WTC11 (cell line): ENCODE results near the gene DBR1. TPM values are rescaled to one million over a fixed set of nuclear protein-coding genes. Genes with fewer than 3 reads are reported as not detected.

ENCODE experiments used
- ATAC-seq: fragments of 200-7000 bp; cut with Tn5 transposase; 2 replicates; pipeline ENCODE4 v1.10.0; 2021; ENCODE audit warnings: mild to moderate bottlenecking, moderate library complexity
- CTCF ChIA-PET: fragments of 300-600 bp; sonication (Branson Sonifier 250); formaldehyde crosslinking; loops from one replicate; lab custom pipeline; 2021; ENCODE audit warnings: antibody characterized with exemption; lab: Charles Lee
- POLR2A ChIA-PET: fragments of 350-600 bp; sonication (Branson Sonifier 250); formaldehyde crosslinking; loops from one replicate; lab custom pipeline; 2021; ENCODE audit warnings: antibody characterized with exemption; lab: Charles Lee
- DNase-seq: peaks from one replicate; pipeline ENCODE4 v3.0.0; 2021; ENCODE audit warnings: low spot score
- H3K27ac Mint-ChIP-seq: 2 replicates; pipeline ENCODE4 v1.8.0; 2021; ENCODE audit warnings: mixed read lengths
- H3K27me3 Mint-ChIP-seq: 2 replicates; pipeline ENCODE4 v1.8.0; 2021; ENCODE audit warnings: low read depth, mild to moderate bottlenecking, moderate library complexity, mixed read lengths
- H3K36me3 Mint-ChIP-seq: 2 replicates; pipeline ENCODE4 v1.8.0; 2021; ENCODE audit warnings: mixed read lengths
- H3K4me1 Mint-ChIP-seq: 2 replicates; pipeline ENCODE4 v1.8.0; 2022; ENCODE audit warnings: mixed read lengths
- H3K4me3 Mint-ChIP-seq: 2 replicates; pipeline ENCODE4 v1.8.0; 2021; ENCODE audit warnings: mild to moderate bottlenecking, moderate library complexity, mixed read lengths
- H3K9me3 Mint-ChIP-seq: 2 replicates; pipeline ENCODE4 v1.8.0; 2021; ENCODE audit warnings: mixed read lengths
- AFF4 ChIP-seq: sonication (generic); formaldehyde crosslinking; IDR thresholded peaks from 2 replicates; pipeline ENCODE4 v1.8.1; 2023; ENCODE audit warnings: mild to moderate bottlenecking, missing genetic modification reagents, borderline replicate concordance
- ATF2 ChIP-seq: sonication (generic); formaldehyde crosslinking; IDR thresholded peaks from 2 replicates; pipeline ENCODE4 v1.8.1; 2022; ENCODE audit warnings: low read depth, missing genetic modification reagents, borderline replicate concordance
- FOXP1 ChIP-seq: sonication (generic); formaldehyde crosslinking; IDR thresholded peaks from 2 replicates; pipeline ENCODE4 v1.8.0; 2022; ENCODE audit warnings: missing genetic modification reagents, mild to moderate bottlenecking, moderate library complexity, borderline replicate concordance
- HMGA2 ChIP-seq: fragments of 250-450 bp; sonication (Bioruptor Pico); IDR thresholded peaks from 2 replicates; pipeline ENCODE4 v1.4.0; 2021; ENCODE audit warnings: mild to moderate bottlenecking, moderate library complexity
- NFE2L1 ChIP-seq: sonication (generic); formaldehyde crosslinking; IDR thresholded peaks from 2 replicates; pipeline ENCODE4 v1.8.1; 2023; ENCODE audit warnings: missing genetic modification reagents
- OVOL2 ChIP-seq: fragments of 250-450 bp; sonication (Bioruptor Pico); IDR thresholded peaks from 2 replicates; pipeline ENCODE4 v1.9.0; 2021; ENCODE audit warnings: mild to moderate bottlenecking, borderline replicate concordance
- PRDM15 ChIP-seq: sonication (generic); formaldehyde crosslinking; IDR thresholded peaks from 2 replicates; pipeline ENCODE4 v1.8.0; 2022; ENCODE audit warnings: missing genetic modification reagents
- PREB ChIP-seq: sonication (generic); formaldehyde crosslinking; IDR thresholded peaks from 2 replicates; pipeline ENCODE4 v1.8.1; 2022; ENCODE audit warnings: mild to moderate bottlenecking, missing genetic modification reagents, moderate library complexity, borderline replicate concordance
- SMAD4 ChIP-seq: sonication (generic); formaldehyde crosslinking; IDR thresholded peaks from 2 replicates; pipeline ENCODE4 v1.8.0; 2022; ENCODE audit warnings: mild to moderate bottlenecking, missing genetic modification reagents
- ZBTB43 ChIP-seq: sonication (generic); formaldehyde crosslinking; IDR thresholded peaks from 2 replicates; pipeline ENCODE4 v1.8.1; 2023; ENCODE audit warnings: mild to moderate bottlenecking, missing genetic modification reagents
- ZNF121 ChIP-seq: sonication (generic); formaldehyde crosslinking; IDR thresholded peaks from 2 replicates; pipeline ENCODE4 v1.8.0; 2023; ENCODE audit warnings: missing genetic modification reagents
- ZNF232 ChIP-seq: sonication (generic); formaldehyde crosslinking; IDR thresholded peaks from 2 replicates; pipeline ENCODE4 v1.8.0; 2022; ENCODE audit warnings: mild to moderate bottlenecking, missing genetic modification reagents
- ZNF263 ChIP-seq: sonication (generic); formaldehyde crosslinking; IDR thresholded peaks from 2 replicates; pipeline ENCODE4 v1.8.1; 2022; ENCODE audit warnings: low read depth, mild to moderate bottlenecking, moderate library complexity, missing genetic modification reagents
- ZNF425 ChIP-seq: fragments of 250-450 bp; sonication (Bioruptor Pico); conservative IDR thresholded peaks from 2 replicates; pipeline ENCODE4 v1.9.0; 2021; ENCODE audit warnings: mild to moderate bottlenecking
- ZNF671 ChIP-seq: fragments of 250-450 bp; sonication (Bioruptor Pico); IDR thresholded peaks from 2 replicates; pipeline ENCODE4 v1.8.0; 2021; ENCODE audit warnings: mild to moderate bottlenecking
- total RNA-seq: library from RNA; stranded (reverse); gene quantifications from 3 replicates; pipeline ENCODE4 v1.2.3, GENCODE V29; 2021
- TF ChIP-seq, protein P1 (sequence below): fragments of 200-600 bp; IDR thresholded peaks from 2 replicates; pipeline ENCODE4 v1.8.0; 2022; ENCODE audit warnings: antibody characterized with exemption
- TF ChIP-seq, protein P2 (sequence below): sonication (generic); formaldehyde crosslinking; IDR thresholded peaks from 2 replicates; pipeline ENCODE4 v1.8.0; 2023; ENCODE audit warnings: missing genetic modification reagents

DBR1 gene
- total RNA-seq, 1 experiment from 2014 or later: 19.3 TPM

GRCh38 chr3:138154534-138154933 is 20.2 kb downstream of the DBR1 start (continued):
- TF ChIP-seq ZBTB43 (CRISPR knock-in tag) (no peak), FOXP1 (CRISPR knock-in tag) (no peak), ZNF425 (CRISPR knock-in tag) (no peak), PRDM15 (CRISPR knock-in tag) (no peak)

DNA sequence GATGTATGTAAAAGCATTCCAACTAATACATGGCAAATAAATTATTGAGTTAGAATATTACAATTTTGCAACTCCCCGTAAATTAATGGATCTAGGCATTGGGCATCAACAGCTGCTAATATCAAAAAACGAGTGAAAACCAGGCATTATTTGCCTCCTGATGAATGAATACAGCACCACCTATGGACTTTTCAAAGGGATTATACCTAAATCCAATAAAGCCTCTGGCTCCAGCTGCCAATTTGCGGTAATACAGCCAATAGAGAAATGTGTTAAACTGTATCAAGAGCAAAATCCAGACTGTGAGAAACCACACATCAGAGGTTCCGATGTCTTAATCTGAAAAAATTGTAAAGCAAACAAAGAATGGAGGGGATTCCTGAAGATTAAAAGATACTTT is 26.2 kb downstream of the DBR1 start:
- ATAC-seq: no peak
- Mint-ChIP-seq H3K9me3 (peaks cover 6% of the 10 kb centered on the region), H3K36me3 (no peaks in the 10 kb centered on the region), H3K27ac (no peak overlapping the region), H3K4me1 (no peaks in the 10 kb centered on the region), H3K4me3 (no peak overlapping the region)
- TF ChIP-seq ZNF232 (CRISPR knock-in tag) (no peak), ZNF121 (CRISPR knock-in tag) (no peak), SMAD4 (CRISPR knock-in tag) (no peak), NFE2L1 (CRISPR knock-in tag) (no peak), ZNF425 (CRISPR knock-in tag) (no peak), OVOL2 (CRISPR knock-in tag) (no peak), ATF2 (CRISPR knock-in tag) (no peak), ZNF263 (no peak), HMGA2 (CRISPR knock-in tag) (no peak), ZNF671 (CRISPR knock-in tag) (no peak), AFF4 (no peak), PREB (no peak)
- TF ChIP-seq, protein P1, sequence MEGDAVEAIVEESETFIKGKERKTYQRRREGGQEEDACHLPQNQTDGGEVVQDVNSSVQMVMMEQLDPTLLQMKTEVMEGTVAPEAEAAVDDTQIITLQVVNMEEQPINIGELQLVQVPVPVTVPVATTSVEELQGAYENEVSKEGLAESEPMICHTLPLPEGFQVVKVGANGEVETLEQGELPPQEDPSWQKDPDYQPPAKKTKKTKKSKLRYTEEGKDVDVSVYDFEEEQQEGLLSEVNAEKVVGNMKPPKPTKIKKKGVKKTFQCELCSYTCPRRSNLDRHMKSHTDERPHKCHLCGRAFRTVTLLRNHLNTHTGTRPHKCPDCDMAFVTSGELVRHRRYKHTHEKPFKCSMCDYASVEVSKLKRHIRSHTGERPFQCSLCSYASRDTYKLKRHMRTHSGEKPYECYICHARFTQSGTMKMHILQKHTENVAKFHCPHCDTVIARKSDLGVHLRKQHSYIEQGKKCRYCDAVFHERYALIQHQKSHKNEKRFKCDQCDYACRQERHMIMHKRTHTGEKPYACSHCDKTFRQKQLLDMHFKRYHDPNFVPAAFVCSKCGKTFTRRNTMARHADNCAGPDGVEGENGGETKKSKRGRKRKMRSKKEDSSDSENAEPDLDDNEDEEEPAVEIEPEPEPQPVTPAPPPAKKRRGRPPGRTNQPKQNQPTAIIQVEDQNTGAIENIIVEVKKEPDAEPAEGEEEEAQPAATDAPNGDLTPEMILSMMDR: no peak
- TF ChIP-seq, protein P2, sequence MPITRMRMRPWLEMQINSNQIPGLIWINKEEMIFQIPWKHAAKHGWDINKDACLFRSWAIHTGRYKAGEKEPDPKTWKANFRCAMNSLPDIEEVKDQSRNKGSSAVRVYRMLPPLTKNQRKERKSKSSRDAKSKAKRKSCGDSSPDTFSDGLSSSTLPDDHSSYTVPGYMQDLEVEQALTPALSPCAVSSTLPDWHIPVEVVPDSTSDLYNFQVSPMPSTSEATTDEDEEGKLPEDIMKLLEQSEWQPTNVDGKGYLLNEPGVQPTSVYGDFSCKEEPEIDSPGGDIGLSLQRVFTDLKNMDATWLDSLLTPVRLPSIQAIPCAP: no peak
- TF ChIP-seq, all 79 proteins: peak for 0
- ChIA-PET POLR2A (no interaction called here), CTCF (interaction anchor here (0.9 kb wide), 1 partner anchor 96 kb away, joined by 3 read pairs; no protein-coding TSS in a partner anchor)
- H3K27me3 Mint-ChIP-seq: no peaks in the 10 kb centered on the region
- DNase-seq: no peak
